Stimulated activated naive B cell treated with anti-CD40 and anti-IgM and Interleukin-4, amounts not matched to agents 10 μg/mL and 1 μg/mL and 100 μg/mL, for 72 hours (primary cell): ENCODE results near the gene PTPRD.

Experiments
- ATAC-seq, 2 donors: fragments of 150-1000 bp; cut with Tn5 transposase; replicated peaks; 2 replicates each; pipeline ENCODE4 v1.10.0; 2021; ENCODE audit warnings: moderate library complexity in 1 of 2
- DNase-seq: peaks from one replicate; pipeline ENCODE4 v3.0.0; 2021
- H3K27ac Mint-ChIP-seq: one replicate; pipeline ENCODE4 v1.8.0; 2022; ENCODE audit warnings: mild to moderate bottlenecking, mixed read lengths
- H3K27me3 Mint-ChIP-seq, 2 donors: one replicate each; pipeline ENCODE4 v1.8.0; 2022; ENCODE audit warnings: mixed read lengths in 2 of 2
- H3K36me3 Mint-ChIP-seq, 2 donors: one replicate each; pipeline ENCODE4 v1.8.0; 2022; ENCODE audit warnings: mixed read lengths in 2 of 2, mild to moderate bottlenecking in 1 of 2
- H3K4me1 Mint-ChIP-seq, 2 donors: one replicate each; pipeline ENCODE4 v1.8.0; 2022; ENCODE audit warnings: mixed read lengths in 2 of 2, mild to moderate bottlenecking in 1 of 2
- H3K4me3 Mint-ChIP-seq, 2 donors: one replicate each; pipeline ENCODE4 v1.8.0; 2022; ENCODE audit warnings: mild to moderate bottlenecking in 2 of 2, mixed read lengths in 2 of 2, moderate library complexity in 1 of 2
- H3K9me3 Mint-ChIP-seq, 2 donors: one replicate each; pipeline ENCODE4 v1.8.0; 2022; ENCODE audit warnings: mixed read lengths in 2 of 2, mild to moderate bottlenecking in 1 of 2

Gene PTPRD

GRCh38 chr9:10134266-10134665 is 478.5 kb downstream of the PTPRD start:
- no peak for DNase-seq
- Mint-ChIP-seq H3K27me3 (no peaks in the 10 kb centered on the region), H3K9me3 (peaks cover 5 to 8% of the 10 kb centered on the region in 2 donors), H3K27ac (no peak overlapping the region), H3K4me1 (no peaks in the 10 kb centered on the region), H3K4me3 (no peak overlapping the region), H3K36me3 (no peaks in the 10 kb centered on the region)
- no peak for ATAC-seq

- no peaks in the 10 kb centered on the region for H3K4me1 Mint-ChIP-seq
- no peak overlapping the region for H3K27ac Mint-ChIP-seq
- no peaks in the 10 kb centered on the region for H3K27me3 Mint-ChIP-seq
- no peak overlapping the region for H3K4me3 Mint-ChIP-seq
- DNase-seq (no peak), ATAC-seq (no peak)
- peaks cover 2 to 3% of the 10 kb centered on the region in 2 donors for H3K9me3 Mint-ChIP-seq
- H3K36me3 Mint-ChIP-seq, result no peaks in the 10 kb centered on the region
Observed at GRCh38 chr9:10130061-10130675, 482.6 kb downstream of the PTPRD start.

GRCh38 chr9:10127867-10128266 is 484.9 kb downstream of the PTPRD start:
- no peaks in the 10 kb centered on the region for H3K4me1 Mint-ChIP-seq
- no peak overlapping the region for H3K27ac Mint-ChIP-seq
- H3K27me3 Mint-ChIP-seq, result no peaks in the 10 kb centered on the region
- no peak overlapping the region for H3K4me3 Mint-ChIP-seq
- no peaks in the 10 kb centered on the region for H3K36me3 Mint-ChIP-seq
- no peak for DNase-seq
- H3K9me3 Mint-ChIP-seq, result peaks cover 0 to under 1% of the 10 kb centered on the region in 2 donors
- no peak for ATAC-seq

- Mint-ChIP-seq H3K4me1 (no peaks in the 10 kb centered on the region), H3K27me3 (no peaks in the 10 kb centered on the region), H3K9me3 (no peaks in the 10 kb centered on the region), H3K27ac (no peak overlapping the region), H3K4me3 (no peak overlapping the region), H3K36me3 (no peaks in the 10 kb centered on the region)
- no peak for DNase-seq
- ATAC-seq, result no peak
Observed at GRCh38 chr9:10112798-10113197, 500.0 kb downstream of the PTPRD start.

GRCh38 chr9:10112070-10112469 is 500.7 kb downstream of the PTPRD start:
- H3K4me3 Mint-ChIP-seq, result no peak overlapping the region
- no peak for DNase-seq
- H3K27ac Mint-ChIP-seq, result no peak overlapping the region
- H3K4me1 Mint-ChIP-seq, result no peaks in the 10 kb centered on the region
- H3K27me3 Mint-ChIP-seq, result no peaks in the 10 kb centered on the region
- no peaks in the 10 kb centered on the region for H3K36me3 Mint-ChIP-seq
- ATAC-seq, result no peak
- no peaks in the 10 kb centered on the region for H3K9me3 Mint-ChIP-seq

- no peak for DNase-seq
- Mint-ChIP-seq H3K27me3 (no peaks in the 10 kb centered on the region), H3K4me3 (no peak overlapping the region), H3K9me3 (peaks cover 0 to 3% of the 10 kb centered on the region in 2 donors), H3K36me3 (no peaks in the 10 kb centered on the region), H3K27ac (no peak overlapping the region), H3K4me1 (no peaks in the 10 kb centered on the region)
- no peak for ATAC-seq
Observed at GRCh38 chr9:10108815-10109214, 504.0 kb downstream of the PTPRD start.

GRCh38 chr9:10104774-10105173 is 508.0 kb downstream of the PTPRD start:
- H3K27ac Mint-ChIP-seq, result no peak overlapping the region
- H3K36me3 Mint-ChIP-seq, result no peaks in the 10 kb centered on the region
- peaks cover 0 to 3% of the 10 kb centered on the region in 2 donors for H3K9me3 Mint-ChIP-seq
- H3K27me3 Mint-ChIP-seq, result no peaks in the 10 kb centered on the region
- DNase-seq (no peak), ATAC-seq (no peak)
- H3K4me1 Mint-ChIP-seq, result no peaks in the 10 kb centered on the region
- H3K4me3 Mint-ChIP-seq, result no peak overlapping the region

GRCh38 chr9:10095208-10095607 is 517.6 kb downstream of the PTPRD start:
- H3K4me3 Mint-ChIP-seq, result no peak overlapping the region
- no peak overlapping the region for H3K27ac Mint-ChIP-seq
- no peak for ATAC-seq
- H3K27me3 Mint-ChIP-seq, result no peaks in the 10 kb centered on the region
- H3K4me1 Mint-ChIP-seq, result no peaks in the 10 kb centered on the region
- no peaks in the 10 kb centered on the region for H3K36me3 Mint-ChIP-seq
- DNase-seq, result no peak
- peaks cover 0 to 2% of the 10 kb centered on the region in 2 donors for H3K9me3 Mint-ChIP-seq

- no peaks in the 10 kb centered on the region for H3K27me3 Mint-ChIP-seq
- no peak for ATAC-seq
Observed at GRCh38 chr9:10094563-10094962, 518.2 kb downstream of the PTPRD start.

GRCh38 chr9:10080012-10080411 is 532.8 kb downstream of the PTPRD start:
- Mint-ChIP-seq H3K27me3 (no peaks in the 10 kb centered on the region), H3K4me1 (no peaks in the 10 kb centered on the region), H3K27ac (no peak overlapping the region), H3K9me3 (no peaks in the 10 kb centered on the region), H3K36me3 (no peaks in the 10 kb centered on the region), H3K4me3 (no peak overlapping the region)
- DNase-seq, result no peak
- no peak for ATAC-seq

More at GRCh38 chr9:10094563-10094962, 518.2 kb downstream of the PTPRD start:
- Mint-ChIP-seq H3K27ac (no peak overlapping the region), H3K36me3 (no peaks in the 10 kb centered on the region), H3K9me3 (peaks cover 0 to 2% of the 10 kb centered on the region in 2 donors), H3K4me1 (no peaks in the 10 kb centered on the region), H3K4me3 (no peak overlapping the region)
- DNase-seq, result no peak

GRCh38 chr9:10079284-10079964 is 533.4 kb downstream of the PTPRD start:
- no peak for ATAC-seq
- Mint-ChIP-seq H3K36me3 (no peaks in the 10 kb centered on the region), H3K4me3 (no peak overlapping the region), H3K9me3 (no peaks in the 10 kb centered on the region), H3K27me3 (no peaks in the 10 kb centered on the region), H3K4me1 (no peaks in the 10 kb centered on the region), H3K27ac (no peak overlapping the region)
- DNase-seq, result no peak

- Mint-ChIP-seq H3K4me1 (no peaks in the 10 kb centered on the region), H3K4me3 (no peak overlapping the region), H3K9me3 (no peaks in the 10 kb centered on the region), H3K27me3 (no peaks in the 10 kb centered on the region), H3K27ac (no peak overlapping the region), H3K36me3 (no peaks in the 10 kb centered on the region)
- ATAC-seq, result no peak
- DNase-seq, result no peak
Observed at GRCh38 chr9:10071579-10071978, 541.2 kb downstream of the PTPRD start.

GRCh38 chr9:10062629-10063395 is 550.0 kb downstream of the PTPRD start:
- DNase-seq (no peak), ATAC-seq (no peak)
- H3K9me3 Mint-ChIP-seq, result no peaks in the 10 kb centered on the region
- peaks cover 0 to 7% of the 10 kb centered on the region in 2 donors for H3K4me1 Mint-ChIP-seq
- no peak overlapping the region for H3K4me3 Mint-ChIP-seq
- H3K27ac Mint-ChIP-seq, result no peak overlapping the region
- H3K36me3 Mint-ChIP-seq, result no peaks in the 10 kb centered on the region
- H3K27me3 Mint-ChIP-seq, result peaks cover 0 to 4% of the 10 kb centered on the region in 2 donors

GRCh38 chr9:10059044-10059443 is 553.8 kb downstream of the PTPRD start:
- peaks cover 0 to 7% of the 10 kb centered on the region in 2 donors for H3K4me1 Mint-ChIP-seq
- peaks cover 0 to 4% of the 10 kb centered on the region in 2 donors for H3K27me3 Mint-ChIP-seq
- no peak overlapping the region for H3K4me3 Mint-ChIP-seq
- H3K27ac Mint-ChIP-seq, result no peak overlapping the region
- H3K36me3 Mint-ChIP-seq, result no peaks in the 10 kb centered on the region
- no peaks in the 10 kb centered on the region for H3K9me3 Mint-ChIP-seq
- ATAC-seq (no peak), DNase-seq (no peak)
